HFFc6 (cell line): ENCODE results near the gene TCF20. TPM values are rescaled to one million over a fixed set of nuclear protein-coding genes. Genes with fewer than 3 reads are reported as not detected.

Experiments
- DNase-seq: peaks from one replicate; pipeline ENCODE4 v3.0.0-alpha.2; 2018
- H3K27ac Mint-ChIP-seq: 2 replicates; pipeline ENCODE4 v1.8.0; 2020; ENCODE audit warnings: mild to moderate bottlenecking, mixed read lengths
- H3K27me3 Mint-ChIP-seq: 2 replicates; pipeline ENCODE4 v1.8.0; 2021; ENCODE audit warnings: mild to moderate bottlenecking, moderate library complexity, mixed read lengths; ENCODE audit not compliant: insufficient read depth
- H3K36me3 Mint-ChIP-seq: 2 replicates; pipeline ENCODE4 v1.8.0; 2021; ENCODE audit warnings: low read depth, mixed read lengths
- H3K4me1 Mint-ChIP-seq: 2 replicates; pipeline ENCODE4 v1.8.0; 2020; ENCODE audit warnings: low read depth, mixed read lengths
- H3K4me3 Mint-ChIP-seq: 2 replicates; pipeline ENCODE4 v1.8.0; 2020; ENCODE audit warnings: mild to moderate bottlenecking, moderate library complexity, mixed read lengths
- H3K9me3 Mint-ChIP-seq: 2 replicates; pipeline ENCODE4 v1.8.0; 2020; ENCODE audit warnings: mild to moderate bottlenecking, mixed read lengths
- CTCF ChIP-seq: fragments of 200-600 bp; sonication (generic); IDR thresholded peaks from 2 replicates; pipeline ENCODE4 v1.5.0; 2021; ENCODE audit warnings: antibody characterized with exemption, mild to moderate bottlenecking
- total RNA-seq, 6 experiments: library from RNA; stranded (reverse); fragmentation: NEBNext Ultra II Directional; extraction: Animal tissue kit (Norgen Biotek cat#: 25700); gene quantifications; 2 replicates in 1 of 6; 3 replicates in 5 of 6; pipeline ENCODE4 v1.2.3, GENCODE V29; 2021

The TCF20 gene
- total RNA-seq, 6 experiments from 2014 or later = 26.7 to 33.4 (median 30.1) TPM

- Mint-ChIP-seq H3K27ac (no peak overlapping the region), H3K36me3 (no peaks in the 10 kb centered on the region), H3K9me3 (no peaks in the 10 kb centered on the region), H3K4me1 (peaks cover 21% of the 10 kb centered on the region), H3K27me3 (peaks cover 1% of the 10 kb centered on the region; the same call in 1 of the 2 replicates), H3K4me3 (no peak overlapping the region)
- no peak for DNase-seq
- TF ChIP-seq CTCF = no peak
These were observed 44.6 kb downstream of the TCF20 start for GRCh38 chr22:42225841-42226240.

- no peak for DNase-seq
- no peak for TF ChIP-seq CTCF
- no peaks in the 10 kb centered on the region for H3K9me3 Mint-ChIP-seq
- H3K27me3 Mint-ChIP-seq = peaks cover 1% of the 10 kb centered on the region; the same call in 1 of the 2 replicates
- no peak overlapping the region for H3K27ac Mint-ChIP-seq
- H3K4me1 Mint-ChIP-seq = no peaks in the 10 kb centered on the region
- H3K36me3 Mint-ChIP-seq = no peaks in the 10 kb centered on the region
- H3K4me3 Mint-ChIP-seq = no peak overlapping the region
These were observed 48.3 kb downstream of the TCF20 start for GRCh38 chr22:42222140-42222539.

Other genes starting within 250 kb of the TCF20 start
- gene NAGA, start 199.8 kb downstream of the TCF20 start, total RNA-seq = 10 to 100 TPM; 19.5 to 24.4 (median 21.7) TPM
- 10 to 100 TPM in 2 of 6 experiments, 1 to 10 TPM in 4; 7.4 to 12.5 (median 7.6) TPM for gene PHETA2, start 196.4 kb downstream of the TCF20 start, total RNA-seq
- gene SMDT1, start 191.0 kb downstream of the TCF20 start, total RNA-seq = 10 to 100 TPM; 46.8 to 55.4 (median 51.7) TPM
- gene NDUFA6, start 179.9 kb downstream of the TCF20 start, total RNA-seq = 10 to 100 TPM; 69.6 to 90.2 (median 81.9) TPM
- gene CYP2D6, start 139.8 kb downstream of the TCF20 start, total RNA-seq = under 1 TPM in 5 of 6 experiments, not detected in 1; 0.13 to 0.35 (median 0.17) TPM
- not detected for gene NFAM1, start 161.8 kb upstream of the TCF20 start, total RNA-seq
- gene RRP7A, start 249.1 kb upstream of the TCF20 start, total RNA-seq = 100 to 1,000 TPM in 2 of 6 experiments, 10 to 100 TPM in 4; 88.7 to 107 (median 97.5) TPM